ENCODE results near the gene ARL15.

The ARL15 gene

DNA sequence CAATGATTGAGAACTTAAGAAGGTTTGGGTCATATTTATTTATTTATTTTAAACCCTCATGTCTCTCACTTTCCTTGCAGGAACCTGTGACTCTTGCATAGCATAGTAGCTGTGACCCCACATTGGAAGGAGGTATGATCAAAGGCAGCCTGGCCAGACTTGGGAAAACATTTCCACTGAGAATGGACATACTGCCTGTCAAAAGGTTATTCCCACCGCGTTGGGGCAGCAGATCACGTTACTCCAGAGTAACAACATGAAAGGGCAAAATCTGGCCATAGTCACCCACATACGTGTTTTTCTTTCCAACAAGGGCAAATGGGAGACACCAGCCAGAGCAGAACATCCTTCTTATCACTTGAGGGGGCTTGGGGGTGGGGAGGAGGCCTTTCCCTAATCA is 95.7 kb downstream of the ARL15 start:
- DNase-seq (ENCODE audit: low read depth in 2 of 2, low spot score in 1 of 2): no peak

GRCh38 chr5:54212331-54212730 is 98.0 kb downstream of the ARL15 start:
- DNase-seq (ENCODE audit: low read depth in 2 of 2, low spot score in 1 of 2): no peak

GRCh38 chr5:54211912-54212311 is 98.5 kb downstream of the ARL15 start:
- DNase-seq (ENCODE audit: low read depth in 2 of 2, low spot score in 1 of 2): no peak

DNA sequence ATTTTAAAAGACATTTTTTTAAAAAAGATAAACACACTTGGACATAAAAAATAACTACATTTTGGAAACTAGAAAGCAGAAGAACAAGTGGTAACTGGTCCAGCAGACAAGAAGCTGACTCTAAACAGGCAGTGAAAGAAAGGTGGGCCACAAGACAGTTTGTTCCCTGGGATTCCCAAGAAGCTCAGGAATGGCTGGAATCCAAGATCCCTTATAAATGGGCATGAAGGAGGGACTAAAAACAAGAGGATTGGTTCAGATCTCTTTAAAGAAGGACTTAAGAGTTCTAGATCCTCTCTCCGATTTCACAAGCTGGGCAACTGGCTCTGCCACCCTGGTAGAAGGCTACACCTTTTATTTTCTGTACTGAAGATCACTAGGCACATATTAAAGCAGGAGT is 102.8 kb downstream of the ARL15 start:
- no peak for DNase-seq (ENCODE audit: low read depth in 2 of 2, low spot score in 1 of 2)

GRCh38 chr5:54206580-54207229 is 103.7 kb downstream of the ARL15 start:
- no peak for DNase-seq (ENCODE audit: low read depth in 2 of 2, low spot score in 1 of 2)

DNA sequence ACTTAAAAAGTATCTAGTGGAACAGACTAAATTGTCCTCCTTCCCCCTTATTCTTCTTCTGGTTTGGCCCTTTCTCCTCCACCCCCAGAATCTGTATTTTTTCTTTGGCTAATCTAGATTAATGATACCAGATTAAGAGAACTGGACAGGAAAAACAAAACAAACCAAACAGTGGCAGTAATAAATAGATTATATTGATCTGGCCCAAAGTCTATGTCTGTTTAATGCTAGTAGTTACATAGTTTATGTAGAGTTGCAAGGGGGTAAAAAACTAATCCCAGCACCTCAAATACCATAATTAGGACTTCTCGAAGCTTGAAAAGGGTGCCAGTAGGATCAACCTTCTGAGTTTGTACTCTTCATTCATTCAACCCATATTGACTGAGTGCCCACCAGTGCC is 104.5 kb downstream of the ARL15 start:
- DNase-seq (ENCODE audit: low read depth in 2 of 2, low spot score in 1 of 2): no peak

- DNase-seq (ENCODE audit: low read depth in 2 of 2, low spot score in 1 of 2): no peak
Measured at GRCh38 chr5:54205453-54205852, 104.9 kb downstream of the ARL15 start.

DNA sequence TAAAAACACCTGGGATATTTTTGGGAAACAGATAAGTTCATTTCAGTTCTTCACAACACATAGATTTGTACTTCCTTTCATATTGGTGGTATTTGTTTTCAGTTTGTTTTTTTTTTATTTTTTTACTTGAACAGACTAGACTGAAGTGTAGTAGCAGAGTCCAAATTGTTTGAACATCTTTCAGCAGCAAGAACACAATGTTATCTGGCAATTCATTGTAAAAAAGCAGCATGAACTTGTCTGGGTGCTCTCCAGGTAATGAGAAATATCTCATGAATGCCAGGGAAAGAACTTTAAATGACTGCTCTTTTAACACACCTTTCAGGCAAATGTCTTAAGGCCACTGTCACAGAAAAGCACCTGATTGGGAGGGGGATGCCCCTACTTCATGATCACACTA is 113.4 kb downstream of the ARL15 start:
- no peak for DNase-seq (ENCODE audit: low read depth in 2 of 2, low spot score in 1 of 2)

GRCh38 chr5:54195701-54196100 is 114.7 kb downstream of the ARL15 start:
- DNase-seq (ENCODE audit: low read depth in 2 of 2, low spot score in 1 of 2): no peak

DNA sequence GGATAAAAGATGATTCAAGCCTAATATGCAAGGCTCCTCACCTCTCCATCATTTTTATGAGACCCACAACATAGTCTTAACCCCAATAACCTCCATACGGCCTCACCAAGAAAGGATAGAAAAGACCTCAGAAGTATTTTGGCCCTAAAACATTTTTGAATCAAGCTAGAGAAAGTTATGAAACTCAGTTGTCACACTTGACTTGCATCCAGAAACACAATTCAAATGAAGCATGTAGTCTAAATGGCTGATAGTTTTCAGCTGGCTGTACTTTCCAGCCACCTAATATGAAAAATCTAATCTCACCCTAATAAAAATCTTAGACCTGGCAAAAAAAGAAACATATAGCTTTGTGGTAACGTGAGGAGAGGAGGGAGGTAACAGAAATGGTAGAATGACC is 116.1 kb downstream of the ARL15 start:
- DNase-seq (ENCODE audit: low read depth in 2 of 2, low spot score in 1 of 2): no peak

DNA sequence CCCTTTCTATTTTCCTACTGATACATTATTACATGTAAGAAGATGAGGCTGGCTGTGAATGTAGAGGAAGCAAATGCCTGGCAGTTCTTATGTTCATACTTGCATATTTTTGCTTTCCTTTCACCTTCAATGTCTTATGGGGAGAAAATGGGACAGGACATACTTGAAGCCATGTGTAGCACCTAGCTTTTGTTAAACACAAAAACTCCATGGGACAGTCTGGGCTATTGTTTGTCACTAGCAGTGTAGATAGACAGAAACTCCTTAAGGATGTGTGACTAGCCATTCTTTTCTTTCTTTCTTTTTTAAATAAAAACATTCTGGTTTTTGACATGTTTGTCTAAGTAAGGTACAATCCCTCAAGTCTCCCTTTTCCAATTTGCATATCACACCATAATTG is 122.7 kb downstream of the ARL15 start:
- no peak for DNase-seq (ENCODE audit: low read depth in 2 of 2, low spot score in 1 of 2)

DNA sequence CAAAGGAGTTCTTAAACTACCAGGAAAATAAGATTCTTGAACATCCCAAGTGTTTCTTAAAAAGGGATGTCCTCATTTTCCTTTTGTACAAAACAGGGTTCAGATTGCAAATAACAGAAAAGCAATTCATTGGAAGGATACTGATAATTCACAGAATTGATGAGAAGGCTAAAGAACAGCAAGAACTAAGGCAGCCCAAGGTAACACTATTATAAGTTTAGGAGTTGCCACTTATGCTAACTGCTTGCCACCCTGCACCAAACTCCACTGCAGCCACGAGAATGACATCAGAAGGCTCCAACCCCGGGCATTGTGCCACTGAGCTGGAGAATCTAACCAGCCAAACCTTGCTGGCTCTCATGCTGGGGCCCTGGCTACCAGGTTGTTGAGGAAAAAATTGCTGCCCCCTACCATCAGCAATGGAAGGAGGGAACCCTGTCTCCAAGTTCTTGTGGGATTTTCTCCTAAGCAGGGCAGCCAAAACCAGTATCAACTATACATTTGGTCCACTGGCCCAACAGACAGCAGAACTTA is 123.4 kb downstream of the ARL15 start:
- no peak for DNase-seq (ENCODE audit: low read depth in 2 of 2, low spot score in 1 of 2)

GRCh38 chr5:54186108-54186507 is 124.3 kb downstream of the ARL15 start:
- DNase-seq (ENCODE audit: low read depth in 2 of 2, low spot score in 1 of 2): no peak

- DNase-seq (ENCODE audit: low read depth in 2 of 2, low spot score in 1 of 2): no peak
Measured at GRCh38 chr5:54184806-54185205, 125.6 kb downstream of the ARL15 start.

- no peak for DNase-seq (ENCODE audit: low read depth in 2 of 2, low spot score in 1 of 2)
Measured at GRCh38 chr5:54180630-54181031, 129.7 kb downstream of the ARL15 start.

DNA sequence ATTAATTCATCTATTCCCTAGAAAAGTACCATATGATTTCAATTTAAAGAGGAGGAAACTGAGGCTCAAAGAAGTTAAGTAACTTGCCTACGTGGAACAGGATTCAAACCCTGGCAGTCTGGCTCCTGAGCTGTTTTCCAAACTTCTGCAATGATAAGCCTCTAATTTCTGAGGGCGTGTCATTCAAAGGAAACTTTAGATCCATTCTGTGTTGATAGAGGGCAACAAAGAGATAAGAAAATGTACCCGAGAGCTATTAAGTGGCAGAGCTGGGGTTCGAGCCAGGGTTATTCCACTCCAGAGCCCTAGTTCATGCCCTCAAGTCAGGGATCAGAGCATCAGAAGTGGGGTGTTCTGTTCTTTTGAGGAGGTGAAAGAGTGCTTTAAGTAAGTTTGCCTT is 131.4 kb downstream of the ARL15 start:
- no peak for DNase-seq (ENCODE audit: low read depth in 2 of 2, low spot score in 1 of 2)

GRCh38 chr5:54178207-54178606 is 132.2 kb downstream of the ARL15 start:
- no peak for DNase-seq (ENCODE audit: low read depth in 2 of 2, low spot score in 1 of 2)

GRCh38 chr5:54177058-54177457 is 133.3 kb downstream of the ARL15 start:
- DNase-seq (ENCODE audit: low read depth in 2 of 2, low spot score in 1 of 2): no peak

- no peak for DNase-seq (ENCODE audit: low read depth in 2 of 2, low spot score in 1 of 2)
Measured at GRCh38 chr5:54176066-54176830, 134.1 kb downstream of the ARL15 start.

GRCh38 chr5:54173251-54173650 is 137.1 kb downstream of the ARL15 start:
- DNase-seq (ENCODE audit: low read depth in 2 of 2, low spot score in 1 of 2): no peak

DNA sequence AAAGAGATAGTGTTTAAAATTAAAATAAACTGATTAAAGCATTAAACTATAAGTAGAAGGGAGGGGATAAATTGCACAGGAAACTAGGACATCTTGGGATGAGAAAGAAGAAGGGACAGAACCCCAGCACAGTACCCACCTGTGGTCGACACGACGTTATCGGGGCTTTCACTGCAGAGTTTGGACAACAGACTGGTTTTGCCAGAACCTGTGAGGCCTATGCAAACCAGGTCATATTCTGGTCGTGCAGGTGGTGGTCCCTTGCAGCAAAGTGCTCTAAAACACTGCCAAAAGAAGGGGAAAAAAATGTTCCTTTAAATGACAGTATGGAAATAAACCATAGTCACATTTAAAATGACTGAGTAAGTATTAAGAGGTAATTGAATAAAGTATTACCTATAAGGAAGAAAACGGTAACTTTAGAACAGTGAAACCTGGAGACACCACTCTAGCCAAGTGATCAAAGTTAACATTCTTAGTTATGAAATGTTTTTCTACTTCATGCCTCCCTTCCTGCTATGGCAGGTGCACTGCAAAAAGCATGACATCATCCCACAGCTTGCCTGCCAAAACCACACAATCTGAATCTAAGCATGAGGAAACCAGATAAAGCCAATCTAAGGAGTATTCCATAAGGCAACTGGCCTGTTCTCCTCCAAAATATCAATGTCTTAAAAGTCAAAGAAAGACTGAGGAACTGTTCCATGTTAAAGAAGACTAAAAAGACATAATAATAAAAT is 138.6 kb downstream of the ARL15 start:
- DNase-seq (ENCODE audit: low read depth in 2 of 2, low spot score in 1 of 2): no peak

DNA sequence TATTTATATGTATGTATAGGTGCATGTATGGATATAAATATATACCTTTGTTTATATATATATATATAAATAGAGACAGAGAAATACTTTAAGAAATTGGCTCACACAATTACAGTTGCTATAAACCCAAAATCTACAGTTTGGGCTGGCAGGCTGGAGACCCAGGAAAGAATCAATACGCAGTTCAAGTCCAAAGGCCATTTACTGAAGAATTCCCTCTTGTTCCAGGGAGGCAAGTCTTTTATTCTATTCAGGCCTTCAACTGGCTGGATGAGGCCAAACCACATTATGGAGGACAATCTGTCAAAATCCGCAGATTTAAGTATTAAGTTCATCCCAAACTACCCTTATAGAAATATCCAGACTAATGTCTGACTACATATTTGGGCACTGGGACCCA is 144.7 kb downstream of the ARL15 start:
- no peak for DNase-seq (ENCODE audit: low read depth in 2 of 2, low spot score in 1 of 2)
